ENCODE measurements around the gene TRIM47.
A peak's percentile ranks its signal among the peaks of the same experiment; 100 is the strongest.

Gene TRIM47

GRCh38 chr17:75845933-75846691 lies 32.3 kb downstream of the TRIM47 start:
- Histone ChIP-seq H3K27ac (peak overlapping the region; percentile 91 to 96), H3K4me3 (no peak overlapping the region)
- no peak for DNase-seq (ENCODE audit: low spot score)
- TF ChIP-seq CTCF (IDR thresholded peaks at IDR 0.05): no peak

- peak overlapping the region; percentile 54 for H3K4me3 ChIP-seq
- peak; percentile 87 for TF ChIP-seq CTCF (IDR thresholded peaks at IDR 0.05)
- H3K27ac ChIP-seq: peak overlapping the region; percentile 91 to 96
- DNase-seq (ENCODE audit: low spot score): peak; percentile 96
These were observed 33.2 kb downstream of the TRIM47 start for GRCh38 chr17:75845058-75845711.

GRCh38 chr17:75844530-75845057 lies 33.8 kb downstream of the TRIM47 start:
- peak overlapping the region; percentile 54 for H3K4me3 ChIP-seq
- peak overlapping the region; percentile 91 to 96 for H3K27ac ChIP-seq
- DNase-seq (ENCODE audit: low spot score): no peak
- TF ChIP-seq CTCF (IDR thresholded peaks at IDR 0.05): no peak

- Histone ChIP-seq H3K27ac (peak within 1 kb of the TSS; percentile 91 to 96), H3K4me3 (peak within 1 kb of the TSS; percentile 54)
- no peak for TF ChIP-seq CTCF (IDR thresholded peaks at IDR 0.05)
- no peak for DNase-seq (ENCODE audit: low spot score)
These were observed 34.5 kb downstream of the TRIM47 start, which contains the start of gene UNC13D for GRCh38 chr17:75843577-75844529. Gene UNC13D, minus strand, starts transcription at chr17:75844404. Its CDS starts 67 bp downstream, at chr17:75844337.

GRCh38 chr17:75842963-75843576 lies 35.3 kb downstream of the TRIM47 start:
- no peak for DNase-seq (ENCODE audit: low spot score)
- no peak for TF ChIP-seq CTCF (IDR thresholded peaks at IDR 0.05)
- Histone ChIP-seq H3K27ac (peak overlapping the region in 1 of 2 donors; percentile 96), H3K4me3 (peak overlapping the region; percentile 54)

- H3K4me3 ChIP-seq: no peak overlapping the region
- no peak for TF ChIP-seq CTCF (IDR thresholded peaks at IDR 0.05)
- no peak for DNase-seq (ENCODE audit: low spot score)
- no peak overlapping the region for H3K27ac ChIP-seq
These were observed 36.0 kb downstream of the TRIM47 start for GRCh38 chr17:75842411-75842810.
